ENCODE data around the gene YIF1B.

Gene YIF1B

GRCh38 chr19:38274739-38275138 is 41.0 kb downstream of the YIF1B start:
- Mint-ChIP-seq H3K4me1 (no peaks in the 10 kb centered on the region), H3K27me3 (no peaks in the 10 kb centered on the region), H3K36me3 (ENCODE audit: insufficient read depth) (no peaks in the 10 kb centered on the region), H3K9me3 (no peaks in the 10 kb centered on the region), H3K4me3 (no peak overlapping the region), H3K27ac (ENCODE audit: low read depth) (no peak overlapping the region)
- ATAC-seq (replicated peaks; ENCODE audit: extremely low read depth, poor library complexity, severe bottlenecking) (no peak), DNase-seq (ENCODE audit: low spot score in 2 of 2) (no peak)

- no peak overlapping the region for H3K4me3 Mint-ChIP-seq
- ATAC-seq (replicated peaks; ENCODE audit: extremely low read depth, poor library complexity, severe bottlenecking) (no peak), DNase-seq (ENCODE audit: low spot score in 2 of 2) (no peak)
- no peaks in the 10 kb centered on the region for H3K27me3 Mint-ChIP-seq
- H3K27ac Mint-ChIP-seq (ENCODE audit: low read depth), result no peak overlapping the region
- no peaks in the 10 kb centered on the region for H3K4me1 Mint-ChIP-seq
- no peaks in the 10 kb centered on the region for H3K36me3 Mint-ChIP-seq (ENCODE audit: insufficient read depth)
- no peaks in the 10 kb centered on the region for H3K9me3 Mint-ChIP-seq
Observed at GRCh38 chr19:38273499-38273898, 42.2 kb downstream of the YIF1B start.

- DNase-seq (ENCODE audit: low spot score in 2 of 2) (no peak), ATAC-seq (replicated peaks; ENCODE audit: extremely low read depth, poor library complexity, severe bottlenecking) (no peak)
- no peaks in the 10 kb centered on the region for H3K9me3 Mint-ChIP-seq
- H3K36me3 Mint-ChIP-seq (ENCODE audit: insufficient read depth), result no peaks in the 10 kb centered on the region
- peaks cover 6% of the 10 kb centered on the region for H3K27me3 Mint-ChIP-seq
- no peak overlapping the region for H3K27ac Mint-ChIP-seq (ENCODE audit: low read depth)
- no peak overlapping the region for H3K4me3 Mint-ChIP-seq
- peaks cover 4% of the 10 kb centered on the region for H3K4me1 Mint-ChIP-seq
Observed at GRCh38 chr19:38270587-38271167, 45.1 kb downstream of the YIF1B start.

- H3K36me3 Mint-ChIP-seq (ENCODE audit: insufficient read depth), result peaks cover 2% of the 10 kb centered on the region
- no peak overlapping the region for H3K4me3 Mint-ChIP-seq
- peaks cover 21% of the 10 kb centered on the region for H3K27me3 Mint-ChIP-seq
- peaks cover 20% of the 10 kb centered on the region for H3K4me1 Mint-ChIP-seq
- H3K9me3 Mint-ChIP-seq, result no peaks in the 10 kb centered on the region
- no peak for DNase-seq (ENCODE audit: low spot score in 2 of 2)
- ATAC-seq (replicated peaks; ENCODE audit: extremely low read depth, poor library complexity, severe bottlenecking), result no peak
- no peak overlapping the region for H3K27ac Mint-ChIP-seq (ENCODE audit: low read depth)
Observed at GRCh38 chr19:38268539-38268938, 47.2 kb downstream of the YIF1B start.

- DNase-seq (ENCODE audit: low spot score in 2 of 2), result no peak
- Mint-ChIP-seq H3K9me3 (no peaks in the 10 kb centered on the region), H3K4me3 (no peak overlapping the region), H3K27me3 (peaks cover 27% of the 10 kb centered on the region), H3K4me1 (peaks cover 21% of the 10 kb centered on the region), H3K36me3 (ENCODE audit: insufficient read depth) (peaks cover 2% of the 10 kb centered on the region), H3K27ac (ENCODE audit: low read depth) (no peak overlapping the region)
- no peak for ATAC-seq (replicated peaks; ENCODE audit: extremely low read depth, poor library complexity, severe bottlenecking)
Observed at GRCh38 chr19:38267761-38268483, 47.8 kb downstream of the YIF1B start.

GRCh38 chr19:38266981-38267597 is 48.7 kb downstream of the YIF1B start:
- Mint-ChIP-seq H3K9me3 (no peaks in the 10 kb centered on the region), H3K4me1 (peaks cover 21% of the 10 kb centered on the region), H3K27ac (ENCODE audit: low read depth) (no peak overlapping the region), H3K27me3 (peaks cover 30% of the 10 kb centered on the region), H3K4me3 (no peak overlapping the region), H3K36me3 (ENCODE audit: insufficient read depth) (peaks cover 4% of the 10 kb centered on the region)
- DNase-seq (ENCODE audit: low spot score in 2 of 2) (no peak), ATAC-seq (replicated peaks; ENCODE audit: extremely low read depth, poor library complexity, severe bottlenecking) (no peak)

GRCh38 chr19:38265921-38266429 is 49.8 kb downstream of the YIF1B start:
- ATAC-seq (replicated peaks; ENCODE audit: extremely low read depth, poor library complexity, severe bottlenecking) (no peak), DNase-seq (ENCODE audit: low spot score in 2 of 2) (no peak)
- H3K27ac Mint-ChIP-seq (ENCODE audit: low read depth), result no peak overlapping the region
- no peak overlapping the region for H3K4me3 Mint-ChIP-seq
- peaks cover 21% of the 10 kb centered on the region for H3K4me1 Mint-ChIP-seq
- peaks cover 30% of the 10 kb centered on the region for H3K27me3 Mint-ChIP-seq
- peaks cover 4% of the 10 kb centered on the region for H3K36me3 Mint-ChIP-seq (ENCODE audit: insufficient read depth)
- no peaks in the 10 kb centered on the region for H3K9me3 Mint-ChIP-seq

- ATAC-seq (replicated peaks; ENCODE audit: extremely low read depth, poor library complexity, severe bottlenecking) (no peak), DNase-seq (ENCODE audit: low spot score in 2 of 2) (no peak)
- peak overlapping the region; percentile 68 for H3K4me3 Mint-ChIP-seq
- H3K27me3 Mint-ChIP-seq, result peaks cover 30% of the 10 kb centered on the region
- H3K36me3 Mint-ChIP-seq (ENCODE audit: insufficient read depth), result peaks cover 4% of the 10 kb centered on the region
- peak overlapping the region; percentile 56 for H3K27ac Mint-ChIP-seq (ENCODE audit: low read depth)
- peaks cover 21% of the 10 kb centered on the region for H3K4me1 Mint-ChIP-seq
- H3K9me3 Mint-ChIP-seq, result no peaks in the 10 kb centered on the region
Observed at GRCh38 chr19:38265213-38265861, 50.4 kb downstream of the YIF1B start.

GRCh38 chr19:38264486-38265212 is 51.1 kb downstream of the YIF1B start, which contains the start of gene SPINT2:
SPINT2 (plus strand) TSS chr19:38264573; CDS start chr19:38264893, 320 bp downstream.
- DNase-seq (ENCODE audit: low spot score in 2 of 2), result peak in 1 of 2 donors; percentile 19
- peaks cover 21% of the 10 kb centered on the region for H3K4me1 Mint-ChIP-seq
- no peaks in the 10 kb centered on the region for H3K9me3 Mint-ChIP-seq
- ATAC-seq (replicated peaks; ENCODE audit: extremely low read depth, poor library complexity, severe bottlenecking), result peak; percentile 30
- peaks cover 30% of the 10 kb centered on the region for H3K27me3 Mint-ChIP-seq
- peak within 1 kb of the TSS; percentile 56 for H3K27ac Mint-ChIP-seq (ENCODE audit: low read depth)
- peak within 1 kb of the TSS; percentile 68 for H3K4me3 Mint-ChIP-seq
- H3K36me3 Mint-ChIP-seq (ENCODE audit: insufficient read depth), result peaks cover 5% of the 10 kb centered on the region

GRCh38 chr19:38263689-38264485 is 51.9 kb downstream of the YIF1B start:
- ATAC-seq (replicated peaks; ENCODE audit: extremely low read depth, poor library complexity, severe bottlenecking) (peak; percentile 73), DNase-seq (ENCODE audit: low spot score in 2 of 2) (peak; percentile 36 to 43)
- H3K27ac Mint-ChIP-seq (ENCODE audit: low read depth), result no peak overlapping the region
- peaks cover 6% of the 10 kb centered on the region for H3K36me3 Mint-ChIP-seq (ENCODE audit: insufficient read depth)
- H3K27me3 Mint-ChIP-seq, result peaks cover 30% of the 10 kb centered on the region
- peaks cover 21% of the 10 kb centered on the region for H3K4me1 Mint-ChIP-seq
- H3K9me3 Mint-ChIP-seq, result no peaks in the 10 kb centered on the region
- peak overlapping the region; percentile 68 for H3K4me3 Mint-ChIP-seq

- H3K4me1 Mint-ChIP-seq, result peaks cover 21% of the 10 kb centered on the region
- H3K27ac Mint-ChIP-seq (ENCODE audit: low read depth), result no peak overlapping the region
Observed at GRCh38 chr19:38262585-38263268, 53.0 kb downstream of the YIF1B start.

More at GRCh38 chr19:38262585-38263268, 53.0 kb downstream of the YIF1B start:
- DNase-seq (ENCODE audit: low spot score in 2 of 2) (no peak), ATAC-seq (replicated peaks; ENCODE audit: extremely low read depth, poor library complexity, severe bottlenecking) (no peak)
- Mint-ChIP-seq H3K9me3 (no peaks in the 10 kb centered on the region), H3K36me3 (ENCODE audit: insufficient read depth) (peaks cover 6% of the 10 kb centered on the region), H3K4me3 (no peak overlapping the region), H3K27me3 (peaks cover 35% of the 10 kb centered on the region)

All from central memory CD8-positive, alpha-beta T cell (primary cell).